Neural cell (in vitro differentiated cells): ENCODE data around the gene RASAL2. TPM values are rescaled to one million over a fixed set of nuclear protein-coding genes. Genes with fewer than 3 reads are reported as not detected.

Source experiments
- H2AFZ ChIP-seq: fragments of 200-600, 300-800 bp; sonication (generic), shearing (Covaris generic); 2 replicates; pipeline ENCODE4 v1.6.0; 2014; ENCODE audit warnings: low read depth, mild to moderate bottlenecking, antibody characterized with exemption, low read length, moderate library complexity
- H3F3A ChIP-seq: fragments of 200-600 bp; shearing (Covaris generic); 2 replicates; pipeline ENCODE4 v1.6.1; 2016; ENCODE audit warnings: mild to moderate bottlenecking, moderate library complexity, mixed read lengths, antibody characterized with exemption, low read length; ENCODE audit not compliant: insufficient read depth, poor library complexity, severe bottlenecking
- H3K27ac ChIP-seq: fragments of 200-600, 300-800 bp; sonication (generic), shearing (Covaris generic); 2 replicates; pipeline ENCODE4 v1.5.1; 2014; ENCODE audit warnings: mild to moderate bottlenecking, low read length, moderate library complexity
- H3K27me3 ChIP-seq: fragments of 300-800, 200-600 bp; sonication (generic), shearing (Covaris generic); 2 replicates; pipeline ENCODE4 v1.6.0; 2014; ENCODE audit warnings: mild to moderate bottlenecking, low read depth, low read length, moderate library complexity; ENCODE audit not compliant: insufficient read depth
- H3K36me3 ChIP-seq: fragments of 300-800, 200-600 bp; sonication (generic), shearing (Covaris generic); 2 replicates; pipeline ENCODE4 v1.5.1; 2014; ENCODE audit warnings: mild to moderate bottlenecking, antibody characterized with exemption, low read length, moderate library complexity; ENCODE audit not compliant: insufficient read depth
- H3K4me2 ChIP-seq: fragments of 300-800, 200-600 bp; sonication (generic), shearing (Covaris generic); 2 replicates; pipeline ENCODE4 v1.6.0; 2014; ENCODE audit warnings: mild to moderate bottlenecking, low read length
- H3K4me3 ChIP-seq: fragments of 300-800, 200-600 bp; sonication (generic), shearing (Covaris generic); 2 replicates; pipeline ENCODE4 v1.5.1; 2014; ENCODE audit warnings: mild to moderate bottlenecking, low read length, moderate library complexity
- H3K79me2 ChIP-seq: fragments of 200-600 bp; shearing (Covaris generic); replicated peaks from 2 replicates; pipeline ENCODE4 v1.6.0; 2014; ENCODE audit warnings: mild to moderate bottlenecking, low read length, moderate library complexity; ENCODE audit not compliant: insufficient read depth
- H3K9ac ChIP-seq: fragments of 300-800, 200-600 bp; sonication (generic), shearing (Covaris generic); 2 replicates; pipeline ENCODE4 v1.6.1; 2016; ENCODE audit warnings: mild to moderate bottlenecking, low read length, mixed read lengths
- H3K9me2 ChIP-seq: fragments of 200-600 bp; shearing (Covaris generic); 2 replicates; pipeline ENCODE4 v1.6.1; 2016; ENCODE audit warnings: mild to moderate bottlenecking, low read length, mixed read lengths; ENCODE audit not compliant: insufficient read depth
- H3K9me3 ChIP-seq: fragments of 200-600, 300-800 bp; sonication (generic), shearing (Covaris generic); 2 replicates; pipeline ENCODE4 v1.6.1; 2016; ENCODE audit warnings: mild to moderate bottlenecking, mixed run types, low read length, moderate library complexity, mixed read lengths
- H4K20me1 ChIP-seq: fragments of 200-600 bp; shearing (Covaris generic); 2 replicates; pipeline ENCODE4 v1.6.1; 2016; ENCODE audit warnings: mild to moderate bottlenecking, mixed run types; ENCODE audit not compliant: insufficient read depth
- EP300 ChIP-seq: fragments of 450-650 bp; conservative IDR thresholded peaks from 2 replicates; pipeline ENCODE4 v1.6.1; 2014; ENCODE audit warnings: antibody characterized with exemption, mild to moderate bottlenecking, moderate library complexity; ENCODE audit not compliant: poor library complexity, severe bottlenecking
- EZH2 ChIP-seq: fragments of 200-600, 300-800 bp; shearing (Covaris generic), sonication (generic); IDR thresholded peaks from 2 replicates; pipeline ENCODE4 v1.6.1; 2014; ENCODE audit warnings: antibody characterized with exemption, low read length, borderline replicate concordance, mild to moderate bottlenecking; ENCODE audit not compliant: insufficient read depth, poor library complexity, severe bottlenecking
- MXI1 ChIP-seq: fragments of 450-650 bp; conservative IDR thresholded peaks from 2 replicates; pipeline ENCODE4 v1.6.1; 2014; ENCODE audit warnings: antibody characterized with exemption, mild to moderate bottlenecking; ENCODE audit not compliant: poor library complexity, severe bottlenecking
- POLR2AphosphoS5 ChIP-seq: IDR thresholded peaks from 2 replicates; pipeline ENCODE4 v1.6.1; 2012
- RAD21 ChIP-seq: fragments of 450-650 bp; conservative IDR thresholded peaks from 2 replicates; pipeline ENCODE4 v1.6.1; 2014; ENCODE audit warnings: antibody characterized with exemption, mild to moderate bottlenecking, moderate library complexity
- SMC3 ChIP-seq: fragments of 450-650 bp; conservative IDR thresholded peaks from 2 replicates; pipeline ENCODE4 v1.6.1; 2014; ENCODE audit warnings: antibody characterized with exemption, mild to moderate bottlenecking, moderate library complexity; ENCODE audit not compliant: poor library complexity
- TAF1 ChIP-seq: IDR thresholded peaks from 2 replicates; pipeline ENCODE4 v1.6.1; 2012; ENCODE audit warnings: low read depth
- polyA plus RNA-seq: library from polyadenylated mRNA; depleted of rRNA; stranded (reverse); fragments of >200 nt; gene quantifications from 2 replicates; pipeline ENCODE4 v1.2.3, GENCODE V29; 2014
- TF ChIP-seq, protein P1 (sequence below): fragments of 450-650 bp; IDR thresholded peaks from 2 replicates; pipeline ENCODE4 v1.5.1; 2014; ENCODE audit warnings: antibody characterized with exemption, mild to moderate bottlenecking, moderate library complexity; ENCODE audit not compliant: poor library complexity, severe bottlenecking
- TF ChIP-seq, protein P2 (sequence below): IDR thresholded peaks from 2 replicates; pipeline ENCODE4 v1.6.1; 2012; ENCODE audit warnings: borderline replicate concordance

Gene RASAL2
- polyA plus RNA-seq, 1 donor from 2014 or later, result 73.3 TPM

- no peaks in the 10 kb centered on the region for H3K9me3 ChIP-seq
- peaks cover 7% of the 10 kb centered on the region for H3K36me3 ChIP-seq
- H3K9ac ChIP-seq, result no peak overlapping the region
- H3K4me3 ChIP-seq, result no peak overlapping the region
- H3F3A ChIP-seq, result no peaks in the 10 kb centered on the region
- no peaks in the 10 kb centered on the region for H3K9me2 ChIP-seq
- no peaks in the 10 kb centered on the region for H3K79me2 ChIP-seq
- TF ChIP-seq SMC3 (no peak), MXI1 (no peak), POLR2AphosphoS5 (no peak), RAD21 (no peak), EZH2 (no peak), EP300 (no peak), TAF1 (no peak)
- TF ChIP-seq, protein P1, sequence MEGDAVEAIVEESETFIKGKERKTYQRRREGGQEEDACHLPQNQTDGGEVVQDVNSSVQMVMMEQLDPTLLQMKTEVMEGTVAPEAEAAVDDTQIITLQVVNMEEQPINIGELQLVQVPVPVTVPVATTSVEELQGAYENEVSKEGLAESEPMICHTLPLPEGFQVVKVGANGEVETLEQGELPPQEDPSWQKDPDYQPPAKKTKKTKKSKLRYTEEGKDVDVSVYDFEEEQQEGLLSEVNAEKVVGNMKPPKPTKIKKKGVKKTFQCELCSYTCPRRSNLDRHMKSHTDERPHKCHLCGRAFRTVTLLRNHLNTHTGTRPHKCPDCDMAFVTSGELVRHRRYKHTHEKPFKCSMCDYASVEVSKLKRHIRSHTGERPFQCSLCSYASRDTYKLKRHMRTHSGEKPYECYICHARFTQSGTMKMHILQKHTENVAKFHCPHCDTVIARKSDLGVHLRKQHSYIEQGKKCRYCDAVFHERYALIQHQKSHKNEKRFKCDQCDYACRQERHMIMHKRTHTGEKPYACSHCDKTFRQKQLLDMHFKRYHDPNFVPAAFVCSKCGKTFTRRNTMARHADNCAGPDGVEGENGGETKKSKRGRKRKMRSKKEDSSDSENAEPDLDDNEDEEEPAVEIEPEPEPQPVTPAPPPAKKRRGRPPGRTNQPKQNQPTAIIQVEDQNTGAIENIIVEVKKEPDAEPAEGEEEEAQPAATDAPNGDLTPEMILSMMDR, result no peak
- TF ChIP-seq, protein P2, sequence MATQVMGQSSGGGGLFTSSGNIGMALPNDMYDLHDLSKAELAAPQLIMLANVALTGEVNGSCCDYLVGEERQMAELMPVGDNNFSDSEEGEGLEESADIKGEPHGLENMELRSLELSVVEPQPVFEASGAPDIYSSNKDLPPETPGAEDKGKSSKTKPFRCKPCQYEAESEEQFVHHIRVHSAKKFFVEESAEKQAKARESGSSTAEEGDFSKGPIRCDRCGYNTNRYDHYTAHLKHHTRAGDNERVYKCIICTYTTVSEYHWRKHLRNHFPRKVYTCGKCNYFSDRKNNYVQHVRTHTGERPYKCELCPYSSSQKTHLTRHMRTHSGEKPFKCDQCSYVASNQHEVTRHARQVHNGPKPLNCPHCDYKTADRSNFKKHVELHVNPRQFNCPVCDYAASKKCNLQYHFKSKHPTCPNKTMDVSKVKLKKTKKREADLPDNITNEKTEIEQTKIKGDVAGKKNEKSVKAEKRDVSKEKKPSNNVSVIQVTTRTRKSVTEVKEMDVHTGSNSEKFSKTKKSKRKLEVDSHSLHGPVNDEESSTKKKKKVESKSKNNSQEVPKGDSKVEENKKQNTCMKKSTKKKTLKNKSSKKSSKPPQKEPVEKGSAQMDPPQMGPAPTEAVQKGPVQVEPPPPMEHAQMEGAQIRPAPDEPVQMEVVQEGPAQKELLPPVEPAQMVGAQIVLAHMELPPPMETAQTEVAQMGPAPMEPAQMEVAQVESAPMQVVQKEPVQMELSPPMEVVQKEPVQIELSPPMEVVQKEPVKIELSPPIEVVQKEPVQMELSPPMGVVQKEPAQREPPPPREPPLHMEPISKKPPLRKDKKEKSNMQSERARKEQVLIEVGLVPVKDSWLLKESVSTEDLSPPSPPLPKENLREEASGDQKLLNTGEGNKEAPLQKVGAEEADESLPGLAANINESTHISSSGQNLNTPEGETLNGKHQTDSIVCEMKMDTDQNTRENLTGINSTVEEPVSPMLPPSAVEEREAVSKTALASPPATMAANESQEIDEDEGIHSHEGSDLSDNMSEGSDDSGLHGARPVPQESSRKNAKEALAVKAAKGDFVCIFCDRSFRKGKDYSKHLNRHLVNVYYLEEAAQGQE, result no peak
- no peak overlapping the region for H2AFZ ChIP-seq
- H4K20me1 ChIP-seq, result no peaks in the 10 kb centered on the region
- H3K4me2 ChIP-seq, result no peak overlapping the region
- H3K27me3 ChIP-seq, result no peaks in the 10 kb centered on the region
- H3K27ac ChIP-seq, result no peak overlapping the region
Measured at GRCh38 chr1:178456472-178456871, 362.6 kb downstream of the RASAL2 start.

DNA sequence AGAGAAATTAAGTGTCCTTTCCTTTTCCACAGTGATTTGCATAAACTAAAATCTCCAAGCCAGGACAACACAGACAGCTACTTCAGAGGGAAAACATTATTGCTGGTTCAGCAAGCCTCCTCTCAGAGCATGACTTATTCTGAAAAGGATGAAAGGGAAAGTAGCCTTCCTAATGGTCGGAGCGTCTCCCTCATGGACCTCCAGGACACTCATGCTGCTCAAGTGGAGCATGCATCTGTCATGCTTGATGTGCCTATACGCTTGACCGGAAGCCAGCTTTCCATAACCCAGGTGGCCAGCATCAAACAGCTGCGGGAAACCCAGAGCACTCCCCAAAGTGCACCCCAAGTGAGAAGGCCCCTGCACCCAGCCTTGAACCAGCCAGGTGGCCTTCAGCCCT, 363.7 kb downstream of the RASAL2 start:
- H3K27ac ChIP-seq, result no peak overlapping the region
- no peak overlapping the region for H2AFZ ChIP-seq
- H3K79me2 ChIP-seq, result no peaks in the 10 kb centered on the region
- H3K4me2 ChIP-seq, result no peak overlapping the region
- TF ChIP-seq POLR2AphosphoS5 (no peak), SMC3 (no peak), RAD21 (no peak), MXI1 (no peak), EZH2 (no peak), TAF1 (no peak), EP300 (no peak)
- TF ChIP-seq, protein P2, result no peak
- TF ChIP-seq, protein P1, result no peak
- H3K9ac ChIP-seq, result no peak overlapping the region
- no peaks in the 10 kb centered on the region for H4K20me1 ChIP-seq
- no peaks in the 10 kb centered on the region for H3K27me3 ChIP-seq
- H3F3A ChIP-seq, result no peaks in the 10 kb centered on the region
- H3K4me3 ChIP-seq, result no peak overlapping the region
- no peaks in the 10 kb centered on the region for H3K9me2 ChIP-seq
- H3K36me3 ChIP-seq, result peaks cover 7% of the 10 kb centered on the region
- H3K9me3 ChIP-seq, result no peaks in the 10 kb centered on the region
